HepG2 (cell line): Measurements from ENCODE around the gene DDIAS. TPM values are rescaled to one million over a fixed set of nuclear protein-coding genes. Genes with fewer than 3 reads are reported as not detected.
A peak's percentile ranks its signal among the peaks of the same experiment; 100 is the strongest.
"Not testable (repeated sequence)": the region's sequence is repeated elsewhere in the genome, so short reads cannot be mapped to it uniquely, and the experiment has no call there.

Source experiments
- ATAC-seq: fragments of 200-7000 bp; cut with Tn5 transposase; 3 replicates; pipeline ENCODE4 v1.9.1; 2020; ENCODE audit warnings: mild to moderate bottlenecking, moderate library complexity
- BruUV-seq: library from RNA; stranded (reverse); fragments of 400-500 nt; replicated peaks from 2 replicates; lab custom pipeline; 2021; lab: Mats Ljungman, UMichigan
- CTCF ChIA-PET: fragments of 300-600 bp; formaldehyde crosslinking; extraction: SDS; loops from one replicate; lab custom pipeline; 2021; ENCODE audit warnings: low total read pairs, inconsistent platforms, low intra/inter-chr PET ratio; lab: Yijun Ruan, JAX
- POLR2A ChIA-PET: fragments of 350-600 bp; sonication (Branson Sonifier 250); formaldehyde crosslinking; loops from one replicate; lab custom pipeline; 2020; ENCODE audit warnings: antibody characterized with exemption, inconsistent platforms; lab: Yijun Ruan, JAX
- DNase-seq: peaks from one replicate; pipeline ENCODE4 v3.0.0-alpha.2; 2015; ENCODE audit warnings: low spot score
- FAIRE-seq: peaks from 3 replicates; lab custom pipeline; 2011; peaks lifted over from hg19 to GRCh38; lab: Jason Lieb, UNC
- H2AFZ ChIP-seq: one replicate; pipeline ENCODE4 v1.6.1; 2011; ENCODE audit warnings: low read length, inconsistent platforms
- H3K27ac ChIP-seq: fragments of 300-600 bp; 3 replicates; pipeline ENCODE4 v1.8.0; 2011; ENCODE audit warnings: mixed run types, mild to moderate bottlenecking, mixed read lengths, low read length, inconsistent platforms; ENCODE audit not compliant: insufficient read depth; ENCODE audit errors: extremely low read length
- H3K27me3 ChIP-seq, 2 experiments: fragments of 200-600 bp in 1 of 2; 2 replicates in 1 of 2; 3 replicates in 1 of 2; pipeline versions ENCODE4 v1.6.0 to v1.8.0; 2011; ENCODE audit warnings: low read length in 2 of 2, mild to moderate bottlenecking in 2 of 2, moderate library complexity in 2 of 2, inconsistent platforms in 1 of 2; ENCODE audit not compliant: insufficient read depth in 2 of 2, control insufficient read depth in 1 of 2
- H3K36me3 ChIP-seq, 2 experiments: fragments of 200-600 bp in 1 of 2; replicated peaks in 1 of 2; 2 replicates in 1 of 2; 3 replicates in 1 of 2; pipeline versions ENCODE4 v1.5.1 to v1.8.0; 2011; ENCODE audit warnings: low read length in 2 of 2, inconsistent platforms in 1 of 2; ENCODE audit not compliant: insufficient read depth in 2 of 2, control insufficient read depth in 1 of 2
- H3K4me1 ChIP-seq: 2 replicates; pipeline ENCODE4 v1.5.1; 2012; ENCODE audit warnings: low read length, inconsistent platforms; ENCODE audit not compliant: insufficient read depth
- H3K4me2 ChIP-seq: 2 replicates; pipeline ENCODE4 v1.6.0; 2011; ENCODE audit warnings: low read depth, low read length, inconsistent platforms
- H3K4me3 ChIP-seq, 3 experiments: fragments of 200-600 bp in 1 of 3; sonication (generic), shearing (Covaris generic) in 1 of 3; replicated peaks in 1 of 3; 2 replicates each; pipeline ENCODE4 v1.5.1; 2011 to 2016; ENCODE audit warnings: low read length in 3 of 3, inconsistent platforms in 2 of 3, low read depth in 2 of 3, mild to moderate bottlenecking in 2 of 3, control low read depth in 1 of 3, mixed read lengths in 1 of 3; ENCODE audit not compliant: insufficient read depth in 1 of 3
- H3K79me2 ChIP-seq: one replicate; pipeline ENCODE4 v1.6.1; 2011; ENCODE audit warnings: low read length, inconsistent platforms; ENCODE audit not compliant: insufficient read depth
- H3K9ac ChIP-seq: 2 replicates; pipeline ENCODE4 v1.6.0; 2011; ENCODE audit warnings: mild to moderate bottlenecking, low read depth, low read length, inconsistent platforms; ENCODE audit not compliant: insufficient read depth
- H3K9me3 ChIP-seq: 2 replicates; pipeline ENCODE4 v1.5.1; 2012; ENCODE audit warnings: mild to moderate bottlenecking, low read length
- H4K20me1 ChIP-seq: 2 replicates; pipeline ENCODE4 v1.6.0; 2011; ENCODE audit warnings: inconsistent platforms, mild to moderate bottlenecking, low read length, moderate library complexity; ENCODE audit not compliant: insufficient read depth
- ATF7 ChIP-seq, 2 experiments: fragments of 450-650 bp in 1 of 2; sonication (generic) in 1 of 2; formaldehyde crosslinking in 1 of 2; IDR thresholded peaks; 2 replicates each; pipeline versions ENCODE4 v1.4.0 to v1.6.1; 2016 to 2020; ENCODE audit warnings: antibody characterized with exemption in 1 of 2, mild to moderate bottlenecking in 1 of 2, missing genetic modification reagents in 1 of 2
- POGZ ChIP-seq: sonication (generic); formaldehyde crosslinking; IDR thresholded peaks from 2 replicates; pipeline ENCODE4 v1.4.0; 2020; ENCODE audit warnings: mild to moderate bottlenecking, missing genetic modification reagents
- RBFOX2 ChIP-seq: fragments of 200-400 bp; formaldehyde crosslinking; IDR thresholded peaks from 2 replicates; pipeline ENCODE4 v1.6.1; 2017; ENCODE audit warnings: low read depth, mild to moderate bottlenecking, low read length
- REXO4 ChIP-seq: sonication (generic); formaldehyde crosslinking; IDR thresholded peaks from 2 replicates; pipeline ENCODE4 v1.8.0; 2022; ENCODE audit warnings: missing genetic modification reagents, mild to moderate bottlenecking, borderline replicate concordance
- RXRA ChIP-seq: sonication (generic); formaldehyde crosslinking; IDR thresholded peaks from 2 replicates; pipeline ENCODE4 v1.5.1; 2020; ENCODE audit warnings: missing genetic modification reagents
- SOX6 ChIP-seq, 2 experiments: fragments of 450-650 bp in 1 of 2; sonication (generic) in 1 of 2; formaldehyde crosslinking in 1 of 2; IDR thresholded peaks; 2 replicates each; pipeline versions ENCODE4 v1.4.0 to v1.6.1; 2017 to 2020; ENCODE audit warnings: antibody characterized with exemption in 1 of 2, mild to moderate bottlenecking in 1 of 2, missing genetic modification reagents in 1 of 2
- ZMYM4 ChIP-seq: sonication (generic); formaldehyde crosslinking; IDR thresholded peaks from 2 replicates; pipeline ENCODE4 v1.8.1; 2023; ENCODE audit warnings: mild to moderate bottlenecking, missing genetic modification reagents
- WGBS: methylation state at CpG from one replicate; pipeline ENCODE4 v1.1.6; 2017; ENCODE audit warnings: low lambda C conversion rate; 5-methylcytosine and 5-hydroxymethylcytosine counted together
- in situ Hi-C: cut with HindIII; loops from 2 replicates; pipeline ENCODE4 v1.10.0; 2017; ENCODE audit warnings: low pct_unique_long_range_greater_than_20kb; ENCODE audit not compliant: extremely low pct_ligation_motif_present
- intact Hi-C: fragments of 100-400 bp; cut with micrococcal nuclease; formaldehyde crosslinking; loops from one replicate; pipeline ENCODE4 v1.10.0; 2022; ENCODE audit not compliant: unreplicated experiment
- polyA plus RNA-seq, 8 experiments: library from polyadenylated mRNA; depleted of rRNA in 3 of 8; stranded (reverse) in 7 of 8; unstranded in 1 of 8; fragments of >200 nt; fragmentation: Illumina TruSeq in 4 of 8; extraction: Trizol in 4 of 8; gene quantifications; 2 replicates each; pipeline versions ENCODE4 v1.2.1 to v1.2.3, GENCODE V29; 2011 to 2016; ENCODE audit warnings: low read depth in 4 of 8, missing spikeins in 1 of 8, mixed read lengths in 1 of 8; ENCODE audit not compliant: insufficient read depth in 1 of 8
- total RNA-seq, 5 experiments: library from RNA; depleted of rRNA; stranded (reverse); fragments of >200 nt; fragmentation: Illumina TruSeq; extraction: Trizol; gene quantifications; 2 replicates each; pipeline ENCODE4 v1.2.3, GENCODE V29; 2016; ENCODE audit warnings: low read depth in 1 of 5
- TF ChIP-seq, protein P1 (sequence below): sonication (generic); formaldehyde crosslinking; IDR thresholded peaks from 2 replicates; pipeline ENCODE4 v1.5.1; 2020; ENCODE audit warnings: mild to moderate bottlenecking, missing genetic modification reagents, borderline replicate concordance

DDIAS gene
- total and polyA plus RNA-seq, 2 of the 13 experiments (the other 11 are each of a cell fraction or from before 2014, with no cell fraction given): 3.5 to 13.0 TPM

DNA sequence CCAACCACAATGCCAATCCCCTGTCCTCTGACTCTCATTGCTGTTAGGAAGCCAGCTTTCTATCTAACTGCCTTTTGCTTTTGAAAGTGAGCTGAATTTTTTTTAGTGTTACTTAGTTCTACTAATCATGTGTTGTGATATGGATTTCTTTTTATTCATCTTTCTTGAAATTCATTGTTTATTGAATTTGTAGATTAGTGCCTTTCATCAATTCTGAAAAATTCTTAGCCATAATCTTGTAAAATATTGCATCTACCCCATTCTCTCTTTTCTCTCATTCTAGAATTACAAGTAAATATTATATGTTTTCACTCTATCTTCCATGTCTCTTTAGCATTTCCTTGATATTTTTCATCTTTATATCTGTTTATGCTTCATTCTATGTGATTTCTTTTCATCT lies 47.8 kb downstream of the DDIAS start (continued):
- TF ChIP-seq RBFOX2: no peak
- TF ChIP-seq REXO4 (CRISPR knock-in tag): no peak
- TF ChIP-seq, all 625 proteins: peak for 0

DNA sequence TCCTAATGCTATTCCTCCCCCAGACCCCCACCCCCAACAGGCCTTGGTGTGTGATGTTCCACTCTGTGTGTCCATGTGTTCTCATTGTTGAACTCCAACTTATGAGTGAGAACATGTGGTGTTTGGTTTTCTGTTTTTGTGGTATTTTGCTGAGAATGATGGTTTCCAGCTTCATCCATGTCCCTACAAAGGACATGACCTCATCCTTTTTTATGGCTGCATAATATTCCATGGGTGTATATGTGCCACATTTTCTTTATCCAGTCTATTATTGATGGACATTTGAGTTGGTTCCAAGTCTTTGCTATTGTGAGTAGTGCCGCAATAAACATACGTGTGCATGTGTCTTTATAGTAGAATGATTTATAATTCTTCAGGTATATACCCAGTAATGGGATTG lies 49.0 kb downstream of the DDIAS start:
- in situ Hi-C loops; H3K4me3 ChIP-seq; CTCF ChIA-PET; H4K20me1 ChIP-seq; POLR2A ChIA-PET; H3K9ac ChIP-seq; H3K79me2 ChIP-seq; H3K36me3 ChIP-seq; H3K27ac ChIP-seq; ATAC-seq; H3K9me3 ChIP-seq; DNase-seq; FAIRE-seq; H3K27me3 ChIP-seq; H2AFZ ChIP-seq; H3K4me2 ChIP-seq; BruUV-seq; intact Hi-C loops; TF ChIP-seq ATF7 (CRISPR knock-in tag; IDR thresholded peaks at IDR 0.05): not testable (repeated sequence)
- 98% methylated on average over 2 of the region's 2 CpGs for WGBS
- peaks cover 30% of the 10 kb centered on the region for H3K4me1 ChIP-seq
- 0 out of 2 replicates have a peak, but pooled peaks have one; percentile 17 for TF ChIP-seq ATF7 (IDR thresholded peaks at IDR 0.05)

DNA sequence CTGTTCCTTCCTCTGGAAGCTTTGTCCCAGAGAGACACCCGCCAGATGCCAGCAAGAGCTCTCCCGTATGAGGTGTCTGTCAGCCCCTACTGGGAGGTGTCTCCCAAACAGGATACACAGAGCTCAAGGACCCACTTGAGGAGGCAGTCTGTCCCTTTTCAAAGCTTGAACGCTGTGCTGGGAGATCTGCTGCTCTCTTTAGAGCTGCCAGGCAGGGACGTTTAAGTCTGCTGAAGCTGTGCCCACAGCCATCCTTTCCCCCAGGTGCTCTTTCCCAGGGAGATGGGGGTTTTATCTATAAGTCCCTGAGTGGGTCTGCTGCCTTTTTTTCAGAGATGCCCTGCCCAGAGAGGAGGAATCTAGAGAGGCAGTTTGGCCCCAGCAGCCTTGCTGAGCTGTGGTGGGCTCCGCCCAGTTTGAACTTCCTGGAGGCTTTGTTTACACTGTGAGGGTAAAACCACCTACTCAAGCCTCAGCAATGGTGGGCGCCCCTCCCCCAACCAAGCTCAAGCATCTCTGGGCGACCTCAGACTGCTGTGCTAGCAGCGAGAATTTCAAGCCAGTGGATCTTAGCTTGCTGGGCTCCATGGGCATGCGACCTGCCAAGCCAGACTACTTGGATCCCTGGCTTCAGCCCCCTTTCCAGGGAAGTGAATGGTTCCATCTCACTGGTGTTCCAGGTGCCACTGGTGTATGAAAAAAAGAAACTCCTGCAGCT lies 54.4 kb downstream of the DDIAS start:
- POLR2A ChIA-PET: interaction anchor here (0.7 to 2.2 kb wide), 5 partner anchors 10 to 201 kb away, joined by 3 to 10 read pairs (median 5); partner anchors contain the start of gene PCF11
- Histone ChIP-seq H3K4me2 (peak overlapping the region; percentile 76), H3K4me3 (peak overlapping the region in 2 of 3 experiments; percentile 8 to 48; a peak in 2 of 6 replicates), H3K4me1 (peaks cover 32% of the 10 kb centered on the region), H2AFZ (peak overlapping the region; percentile 42), H3K27ac (peak overlapping the region; percentile 49), H3K9ac (peak overlapping the region; percentile 15; the same call in 1 of the 2 replicates)
- H3K79me2 ChIP-seq; H3K36me3 ChIP-seq; intact Hi-C loops; H3K9me3 ChIP-seq; BruUV-seq; H3K27me3 ChIP-seq; H4K20me1 ChIP-seq; in situ Hi-C loops; FAIRE-seq; CTCF ChIA-PET; TF ChIP-seq SOX6 (IDR thresholded peaks at IDR 0.05): not testable (repeated sequence)
- WGBS: 15% methylated on average over 7 of the region's 9 CpGs
- peak; percentile 35 for DNase-seq
- peak; percentile 81 for ATAC-seq
- TF ChIP-seq, protein P1, sequence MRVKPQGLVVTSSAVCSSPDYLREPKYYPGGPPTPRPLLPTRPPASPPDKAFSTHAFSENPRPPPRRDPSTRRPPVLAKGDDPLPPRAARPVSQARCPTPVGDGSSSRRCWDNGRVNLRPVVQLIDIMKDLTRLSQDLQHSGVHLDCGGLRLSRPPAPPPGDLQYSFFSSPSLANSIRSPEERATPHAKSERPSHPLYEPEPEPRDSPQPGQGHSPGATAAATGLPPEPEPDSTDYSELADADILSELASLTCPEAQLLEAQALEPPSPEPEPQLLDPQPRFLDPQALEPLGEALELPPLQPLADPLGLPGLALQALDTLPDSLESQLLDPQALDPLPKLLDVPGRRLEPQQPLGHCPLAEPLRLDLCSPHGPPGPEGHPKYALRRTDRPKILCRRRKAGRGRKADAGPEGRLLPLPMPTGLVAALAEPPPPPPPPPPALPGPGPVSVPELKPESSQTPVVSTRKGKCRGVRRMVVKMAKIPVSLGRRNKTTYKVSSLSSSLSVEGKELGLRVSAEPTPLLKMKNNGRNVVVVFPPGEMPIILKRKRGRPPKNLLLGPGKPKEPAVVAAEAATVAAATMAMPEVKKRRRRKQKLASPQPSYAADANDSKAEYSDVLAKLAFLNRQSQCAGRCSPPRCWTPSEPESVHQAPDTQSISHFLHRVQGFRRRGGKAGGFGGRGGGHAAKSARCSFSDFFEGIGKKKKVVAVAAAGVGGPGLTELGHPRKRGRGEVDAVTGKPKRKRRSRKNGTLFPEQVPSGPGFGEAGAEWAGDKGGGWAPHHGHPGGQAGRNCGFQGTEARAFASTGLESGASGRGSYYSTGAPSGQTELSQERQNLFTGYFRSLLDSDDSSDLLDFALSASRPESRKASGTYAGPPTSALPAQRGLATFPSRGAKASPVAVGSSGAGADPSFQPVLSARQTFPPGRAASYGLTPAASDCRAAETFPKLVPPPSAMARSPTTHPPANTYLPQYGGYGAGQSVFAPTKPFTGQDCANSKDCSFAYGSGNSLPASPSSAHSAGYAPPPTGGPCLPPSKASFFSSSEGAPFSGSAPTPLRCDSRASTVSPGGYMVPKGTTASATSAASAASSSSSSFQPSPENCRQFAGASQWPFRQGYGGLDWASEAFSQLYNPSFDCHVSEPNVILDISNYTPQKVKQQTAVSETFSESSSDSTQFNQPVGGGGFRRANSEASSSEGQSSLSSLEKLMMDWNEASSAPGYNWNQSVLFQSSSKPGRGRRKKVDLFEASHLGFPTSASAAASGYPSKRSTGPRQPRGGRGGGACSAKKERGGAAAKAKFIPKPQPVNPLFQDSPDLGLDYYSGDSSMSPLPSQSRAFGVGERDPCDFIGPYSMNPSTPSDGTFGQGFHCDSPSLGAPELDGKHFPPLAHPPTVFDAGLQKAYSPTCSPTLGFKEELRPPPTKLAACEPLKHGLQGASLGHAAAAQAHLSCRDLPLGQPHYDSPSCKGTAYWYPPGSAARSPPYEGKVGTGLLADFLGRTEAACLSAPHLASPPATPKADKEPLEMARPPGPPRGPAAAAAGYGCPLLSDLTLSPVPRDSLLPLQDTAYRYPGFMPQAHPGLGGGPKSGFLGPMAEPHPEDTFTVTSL (CRISPR knock-in tag): peak; percentile 47
- TF ChIP-seq SOX6 (CRISPR knock-in tag; IDR thresholded peaks at IDR 0.05): peak; percentile 49
- peak; percentile 56 for TF ChIP-seq ZMYM4
- TF ChIP-seq RXRA (CRISPR knock-in tag): peak; percentile 16; the same call in 1 of the 2 replicates
- TF ChIP-seq POGZ (CRISPR knock-in tag): peak; percentile 58
